HG02884 (cell line): Measurements from ENCODE around the gene STXBP6.
"Not testable (repeated sequence)": the region's sequence is repeated elsewhere in the genome, so short reads cannot be mapped to it uniquely, and the experiment has no call there.

Experiments used
- ATAC-seq: cut with Tn5 transposase; IDR thresholded peaks from one replicate; pipeline ENCODE4 v1.9.1; 2021; ENCODE audit warnings: mild to moderate bottlenecking, moderate library complexity; ENCODE audit not compliant: unreplicated experiment

The STXBP6 gene

DNA sequence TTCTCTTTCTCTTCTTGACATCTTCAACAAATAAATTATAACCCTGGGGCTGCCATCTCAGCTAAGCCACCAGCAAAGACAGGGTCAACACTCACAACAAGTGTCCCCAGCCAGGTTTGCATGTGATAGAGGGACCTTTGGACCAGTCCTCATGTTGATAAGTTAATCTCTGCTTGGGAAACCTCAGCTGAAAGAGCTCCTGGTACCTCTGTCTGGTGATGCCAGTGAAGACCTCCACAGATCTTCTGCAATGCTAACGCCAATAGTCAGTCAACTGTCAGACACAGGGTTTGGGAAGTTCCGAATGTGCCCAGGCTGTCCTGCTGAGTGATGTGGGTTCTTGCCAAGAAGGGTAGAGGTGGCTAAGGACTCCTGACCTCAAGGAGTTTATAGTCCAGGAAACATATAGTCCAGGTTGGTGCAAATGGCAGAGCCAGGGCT, 236.1 kb downstream of the STXBP6 start:
- no peak for ATAC-seq

DNA sequence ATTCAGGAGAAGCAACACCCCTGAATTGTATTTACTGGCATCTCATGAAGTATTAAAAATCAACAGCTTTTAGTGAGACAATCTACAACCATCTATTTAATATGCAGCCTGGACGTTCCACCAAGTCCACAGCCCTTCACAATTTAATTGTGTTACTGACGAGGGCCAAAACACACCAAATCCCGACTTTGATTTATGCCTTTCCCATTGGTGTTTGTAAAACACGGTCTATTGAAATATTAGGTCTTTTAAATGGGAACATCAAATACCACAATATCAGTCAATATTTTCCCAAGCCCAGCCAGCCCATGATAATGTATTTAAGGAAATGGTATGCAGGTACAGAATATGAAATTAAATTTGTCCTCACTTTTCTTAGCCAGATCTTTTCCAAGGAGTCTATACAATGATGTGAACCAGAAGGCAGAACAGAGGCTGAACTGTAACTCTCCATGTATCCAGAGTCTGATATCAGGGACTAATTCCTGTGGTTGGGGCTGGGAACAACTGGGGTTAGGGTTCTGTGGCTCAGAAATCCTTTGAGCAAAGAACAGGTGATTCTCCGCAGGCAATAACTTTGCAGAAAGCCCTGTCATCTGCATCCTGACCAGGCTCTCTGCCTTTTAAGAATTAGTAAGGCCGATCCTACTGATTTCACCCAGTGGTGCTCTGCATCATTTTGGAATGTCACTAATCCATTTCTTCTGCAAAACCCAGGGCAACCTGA, 236.7 kb downstream of the STXBP6 start:
- ATAC-seq, result no peak

DNA sequence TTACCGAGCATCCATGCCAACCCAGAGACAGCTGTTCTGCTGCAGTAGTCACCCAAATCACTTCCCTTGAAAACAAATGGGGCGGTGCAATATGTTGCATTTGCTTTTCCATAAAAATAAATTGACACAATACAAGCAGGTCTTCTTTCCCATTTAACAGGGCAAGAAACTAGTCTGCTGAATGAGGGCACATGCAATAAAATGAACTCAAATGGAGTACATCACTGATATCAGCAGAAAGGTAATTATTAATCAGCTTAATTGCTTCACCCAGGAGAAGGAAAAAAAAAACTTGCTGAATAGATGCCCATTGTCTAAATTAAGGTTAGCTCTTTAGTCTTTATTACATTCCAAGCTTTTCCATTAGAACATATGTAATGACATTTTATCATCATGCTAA, 240.8 kb downstream of the STXBP6 start:
- ATAC-seq, result no peak

DNA sequence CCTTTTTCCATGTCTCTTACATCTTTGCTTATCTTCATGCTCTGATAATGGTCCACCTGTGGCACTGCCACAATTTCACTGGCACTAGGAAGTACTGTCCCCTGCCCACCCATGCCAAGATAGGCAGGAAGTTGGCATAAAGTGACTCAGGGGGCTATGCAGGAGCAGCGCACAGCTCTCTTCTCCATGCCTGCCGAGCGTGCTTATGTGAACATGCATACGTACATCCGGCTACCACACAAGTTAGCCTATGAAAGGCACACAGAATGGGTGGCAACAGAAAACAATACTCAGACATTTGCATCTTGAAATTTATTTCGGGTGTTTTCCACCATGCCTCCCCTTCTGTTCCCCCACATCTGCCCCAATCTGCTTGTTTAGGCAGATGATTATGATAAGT, 241.5 kb downstream of the STXBP6 start:
- ATAC-seq, result no peak

DNA sequence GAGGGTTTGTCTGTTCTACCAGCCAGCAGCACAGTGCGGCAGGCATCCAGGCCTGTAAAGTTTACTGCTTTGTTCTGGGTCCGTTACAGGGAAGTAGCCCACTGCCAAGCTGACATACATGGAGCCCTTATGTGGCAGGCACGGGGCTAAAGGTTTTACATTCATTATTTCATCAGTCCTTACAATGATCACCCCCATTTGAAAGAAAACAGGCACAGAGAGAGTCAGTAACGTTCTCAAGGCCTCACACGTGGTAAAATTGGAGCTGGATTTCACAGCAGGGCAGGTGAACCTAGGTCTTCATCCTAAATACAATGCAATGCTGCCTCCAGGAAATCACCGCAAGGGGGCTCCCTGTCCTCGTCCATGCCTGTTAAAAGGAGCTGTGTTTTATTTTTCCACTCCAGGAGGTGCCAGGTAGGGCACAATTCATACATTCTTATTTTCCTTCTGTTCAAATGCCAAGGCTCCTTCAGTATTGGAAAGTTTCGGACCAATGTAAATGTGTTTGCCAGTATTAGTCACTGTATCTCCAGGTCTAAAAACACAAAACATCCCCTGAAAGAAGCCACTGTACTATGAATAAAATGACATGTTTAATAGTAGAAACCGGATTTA, 243.8 kb downstream of the STXBP6 start:
- ATAC-seq, result peak; percentile 62

DNA sequence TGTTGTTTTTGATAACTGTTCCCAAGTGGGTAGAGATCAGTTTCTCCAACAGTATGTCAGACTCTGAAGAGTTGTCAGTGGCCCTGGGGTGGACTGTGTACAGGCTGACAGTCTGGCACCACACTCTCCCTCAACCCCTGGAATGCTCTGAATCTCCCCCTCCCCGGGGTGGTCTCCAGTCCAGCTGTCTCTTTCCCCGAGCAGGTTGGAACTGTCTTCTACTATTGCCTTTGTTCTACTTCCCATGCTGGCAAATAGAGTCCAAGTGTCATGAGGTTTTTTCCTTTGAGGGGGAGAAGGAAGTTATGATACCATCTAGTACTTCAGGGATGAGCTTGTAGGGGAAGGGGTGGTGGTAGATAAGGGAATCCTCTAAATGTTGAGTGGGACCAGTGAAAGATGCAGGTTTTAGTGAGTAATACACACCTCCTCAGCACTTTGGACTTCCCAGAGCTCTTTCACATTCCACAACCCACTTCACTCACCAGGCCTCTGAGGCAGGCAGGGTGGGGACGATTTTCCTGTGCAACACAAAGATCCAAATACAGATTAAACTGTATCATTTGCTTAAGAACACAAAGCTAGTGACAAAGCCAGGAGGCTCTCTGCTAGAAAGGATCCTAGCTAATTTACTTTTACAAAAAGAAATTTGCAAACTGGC, 245.3 kb downstream of the STXBP6 start:
- no peak for ATAC-seq

DNA sequence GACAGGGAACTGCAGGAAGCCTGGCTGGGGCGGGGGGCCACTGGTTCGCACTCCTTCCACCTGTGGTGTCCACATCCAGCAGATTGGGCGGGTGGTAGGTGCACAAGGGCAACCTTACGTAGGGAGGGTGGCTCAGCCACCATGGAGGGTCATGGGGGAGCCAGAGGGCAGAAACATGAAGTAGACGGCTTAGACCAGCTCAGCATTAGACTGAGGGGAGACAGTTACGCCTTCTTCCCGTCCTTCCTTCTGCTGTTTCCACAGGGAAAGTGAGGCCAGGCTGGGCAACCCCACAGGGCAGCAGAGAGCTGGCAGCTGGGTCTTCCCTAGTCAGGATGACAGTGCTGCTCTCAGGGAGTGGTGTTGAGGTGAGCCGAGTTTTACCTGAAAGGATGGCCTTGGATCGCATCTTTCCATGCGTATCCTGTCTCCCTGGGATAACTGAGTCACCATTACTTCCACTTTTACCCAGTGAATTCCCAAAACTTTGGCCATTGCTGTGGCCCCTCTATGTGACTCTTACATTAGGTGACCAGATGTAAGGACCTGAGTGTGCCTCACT, 245.9 kb downstream of the STXBP6 start:
- ATAC-seq, result no peak

DNA sequence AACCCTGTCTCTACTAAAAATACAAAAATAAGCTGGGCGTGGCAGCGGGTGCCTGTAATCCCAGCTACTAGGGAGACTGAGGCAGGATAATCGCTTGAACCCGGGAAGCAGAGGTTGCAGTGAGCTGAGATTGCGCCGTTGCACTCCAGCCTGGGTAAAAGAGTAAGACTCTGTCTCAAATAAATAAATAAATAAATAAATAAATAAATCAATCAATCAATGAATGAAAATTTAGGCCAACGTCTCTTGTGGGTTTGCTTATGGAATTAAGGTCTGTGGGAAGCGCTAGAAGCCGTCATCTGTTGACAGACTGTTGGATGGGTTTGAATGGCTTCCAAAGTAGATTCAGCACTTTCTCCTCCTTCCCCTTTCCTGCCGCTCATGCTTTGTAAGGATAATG, 246.5 kb downstream of the STXBP6 start:
- ATAC-seq, result not testable (repeated sequence)

DNA sequence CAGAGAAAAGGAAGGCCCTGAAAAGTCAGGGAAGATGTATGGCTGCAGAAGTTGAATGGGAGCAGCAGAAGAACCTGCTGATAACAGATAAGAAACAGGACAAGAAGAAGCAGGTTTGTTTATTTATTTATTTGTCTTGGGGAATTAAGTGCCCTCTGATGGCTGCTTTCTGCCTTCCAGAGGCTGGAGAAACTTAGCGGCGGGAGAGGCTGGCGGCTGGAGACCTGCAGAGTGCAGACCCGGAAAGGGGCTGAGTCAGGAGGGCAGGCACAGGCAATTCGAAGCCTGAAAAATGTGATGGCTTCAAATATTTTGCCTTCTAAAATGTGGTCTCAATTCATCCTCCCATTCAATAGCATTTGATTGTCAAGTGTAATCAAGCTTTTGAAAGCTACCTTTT, 247.7 kb downstream of the STXBP6 start:
- ATAC-seq, result no peak

DNA sequence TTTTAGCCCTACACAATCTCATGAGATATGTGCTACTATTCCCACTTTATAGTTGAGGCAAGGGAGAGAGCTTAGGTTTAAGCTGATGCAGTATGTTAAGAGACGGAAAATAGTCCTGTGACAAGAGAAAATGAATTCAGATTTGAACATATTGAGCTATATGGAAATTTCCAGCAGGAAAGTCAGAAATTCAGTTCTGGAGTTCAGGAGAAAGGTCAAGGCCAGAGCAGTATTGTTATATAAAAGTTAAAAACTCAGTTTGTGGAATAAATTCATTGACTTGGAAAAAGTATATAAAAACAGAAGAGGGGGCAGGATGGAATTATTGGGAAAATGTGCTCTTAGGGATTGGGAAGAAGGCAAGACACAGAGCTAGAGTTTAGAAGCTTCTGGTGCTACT, 248.9 kb downstream of the STXBP6 start:
- no peak for ATAC-seq

DNA sequence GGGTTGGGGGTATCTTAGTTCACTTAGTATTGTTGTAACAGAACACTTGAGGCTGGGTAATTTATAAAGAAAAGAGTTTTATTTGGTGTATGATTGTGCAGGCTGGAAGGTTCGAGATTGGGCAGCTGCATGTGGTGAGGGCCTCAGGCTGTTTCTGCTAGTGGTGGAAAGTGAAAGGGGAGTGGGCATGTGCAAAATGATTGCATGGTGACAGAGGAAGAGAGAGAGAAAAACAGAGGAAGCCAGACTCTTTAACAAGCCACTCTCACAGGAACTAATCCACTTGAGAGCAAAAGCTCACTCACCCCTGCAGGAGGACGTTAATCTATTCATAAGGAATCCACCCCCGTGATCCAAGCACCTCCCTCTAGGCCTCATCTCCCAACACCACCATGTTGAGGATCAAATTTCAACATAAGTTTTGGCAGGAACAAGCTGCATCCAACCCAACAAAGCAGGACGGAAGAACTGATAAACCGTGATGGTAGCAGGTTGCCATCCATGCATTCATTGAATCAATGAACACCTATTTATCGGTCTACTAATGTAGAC, 251.0 kb downstream of the STXBP6 start:
- ATAC-seq, result no peak

DNA sequence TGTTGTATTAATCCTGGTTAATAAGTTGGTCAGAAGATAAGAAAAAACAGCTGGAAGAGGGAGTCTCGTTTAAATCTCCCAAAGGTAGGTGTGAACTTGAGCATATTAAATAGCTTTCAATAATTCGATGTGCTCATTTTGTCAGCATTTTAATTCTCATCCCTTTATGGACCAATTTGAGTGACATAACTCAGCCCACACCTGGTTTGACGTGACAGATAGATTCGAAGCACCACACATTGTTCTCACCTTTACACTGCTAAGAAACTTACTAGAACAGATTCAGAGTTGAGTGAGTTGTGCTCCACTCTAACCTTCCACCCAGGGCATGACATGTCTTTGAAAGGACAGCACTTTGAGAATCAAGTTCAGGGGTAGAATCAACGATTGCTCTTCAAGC, 254.5 kb downstream of the STXBP6 start:
- ATAC-seq, result no peak

DNA sequence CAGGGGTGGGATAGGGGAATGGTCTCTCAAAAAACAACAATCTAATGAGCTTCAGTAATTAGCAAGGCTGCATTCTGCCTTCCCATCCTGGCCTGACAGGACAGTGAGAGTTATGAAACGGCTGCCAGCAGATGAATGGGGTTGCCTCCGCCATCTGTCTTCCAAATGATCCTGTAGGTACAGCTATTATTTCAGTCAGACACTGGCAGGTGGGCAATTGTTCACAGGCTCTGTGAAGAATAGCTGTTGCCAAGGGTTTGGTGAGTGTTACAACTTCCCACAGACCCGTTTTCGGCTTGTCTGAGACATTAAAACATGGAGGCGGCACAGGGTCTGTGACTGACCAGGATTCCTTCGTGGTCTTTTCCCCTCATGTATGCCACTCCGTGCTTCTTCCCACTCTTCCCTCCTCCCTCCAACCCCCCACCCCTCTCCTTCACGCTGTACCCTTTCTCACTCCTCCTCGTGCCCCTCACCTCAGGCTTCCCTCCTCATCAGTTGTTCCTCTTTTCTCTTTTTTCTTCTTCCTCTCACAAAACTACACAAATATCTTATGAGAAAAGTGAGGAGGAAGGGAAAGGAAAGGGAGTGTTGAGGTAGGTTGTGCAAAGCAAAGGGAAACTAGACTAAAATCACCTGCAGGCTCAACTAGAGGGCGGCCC, 255.2 kb downstream of the STXBP6 start:
- ATAC-seq, result no peak

DNA sequence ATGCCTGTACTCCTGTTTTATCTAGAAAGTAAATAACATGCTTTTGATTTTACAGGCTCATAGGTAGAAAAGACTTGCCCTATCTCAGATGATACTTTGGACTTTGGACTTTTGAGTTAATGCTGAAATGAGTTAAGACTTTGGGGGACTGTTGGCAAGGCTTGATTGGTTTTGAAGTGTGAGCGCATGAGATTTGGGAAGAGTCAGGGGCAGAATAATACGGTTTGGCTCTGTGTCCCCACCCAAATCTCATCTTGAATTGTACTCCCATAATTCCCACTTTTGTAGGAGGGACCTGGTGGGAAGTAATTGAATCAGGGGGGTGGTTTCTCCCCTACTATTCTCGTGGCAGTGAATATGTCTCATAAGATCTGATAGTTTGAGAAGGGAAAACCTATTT, 259.8 kb downstream of the STXBP6 start:
- ATAC-seq, result no peak

DNA sequence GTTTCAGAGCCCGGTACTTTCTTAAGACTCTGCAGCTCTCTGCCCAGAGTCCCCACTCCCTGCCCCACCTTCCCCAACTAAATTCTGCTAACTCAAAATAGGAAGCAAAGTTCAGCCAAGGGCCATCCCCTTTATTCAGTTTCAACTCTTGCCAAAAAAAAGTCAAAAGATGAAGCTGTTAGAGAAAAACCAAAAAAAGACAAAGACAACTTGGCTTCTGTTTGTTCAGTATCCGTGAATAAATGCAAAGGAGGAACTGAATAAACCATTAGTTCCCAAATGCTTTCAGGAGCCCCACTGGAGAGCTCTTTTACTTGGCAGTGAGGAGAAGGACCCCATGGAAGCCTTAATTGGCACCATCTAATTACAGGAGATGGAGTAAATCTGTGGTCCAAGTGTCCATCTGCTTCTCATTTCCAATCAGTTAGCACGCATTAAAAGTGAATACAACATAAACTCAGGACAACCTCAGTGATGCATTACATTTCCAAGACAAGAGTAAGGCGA, 260.5 kb downstream of the STXBP6 start:
- ATAC-seq, result no peak

DNA sequence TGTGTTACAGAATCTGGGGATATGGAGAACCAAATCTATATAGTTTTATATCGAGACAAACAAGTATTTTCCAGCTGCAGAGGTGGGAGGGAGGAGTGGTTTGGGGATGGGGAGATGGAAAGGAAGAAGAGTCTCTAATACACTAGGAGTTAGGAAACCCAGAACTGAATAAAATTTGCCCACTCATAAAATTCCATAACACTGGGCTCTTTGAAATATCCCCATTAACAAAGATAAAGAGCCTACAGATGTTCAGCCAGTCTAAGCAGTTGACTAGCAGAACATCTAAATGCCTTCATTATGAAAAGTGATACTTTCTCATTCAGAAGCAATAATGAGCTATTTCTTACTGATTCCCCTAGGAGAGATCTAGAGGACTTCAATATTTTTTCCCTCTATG, 264.2 kb downstream of the STXBP6 start:
- no peak for ATAC-seq

DNA sequence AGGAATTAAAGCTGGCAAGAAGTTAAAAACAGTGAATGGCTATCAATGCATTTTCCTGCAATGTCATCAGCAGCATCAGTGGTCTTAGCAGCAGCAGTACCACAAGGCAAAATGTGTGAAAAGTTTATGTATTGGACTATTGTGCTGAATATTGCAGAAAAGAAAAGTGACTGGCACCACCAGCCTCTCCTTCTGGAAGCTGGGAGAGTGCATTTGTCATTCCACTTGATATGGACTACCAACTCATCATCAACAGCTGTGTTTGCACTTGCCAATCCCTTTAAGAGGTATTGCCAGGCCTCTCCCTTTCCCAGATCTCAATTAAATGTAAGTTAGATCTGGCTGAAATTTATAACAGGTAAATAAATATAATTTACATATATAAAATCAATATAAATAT, 265.0 kb downstream of the STXBP6 start:
- ATAC-seq, result no peak

DNA sequence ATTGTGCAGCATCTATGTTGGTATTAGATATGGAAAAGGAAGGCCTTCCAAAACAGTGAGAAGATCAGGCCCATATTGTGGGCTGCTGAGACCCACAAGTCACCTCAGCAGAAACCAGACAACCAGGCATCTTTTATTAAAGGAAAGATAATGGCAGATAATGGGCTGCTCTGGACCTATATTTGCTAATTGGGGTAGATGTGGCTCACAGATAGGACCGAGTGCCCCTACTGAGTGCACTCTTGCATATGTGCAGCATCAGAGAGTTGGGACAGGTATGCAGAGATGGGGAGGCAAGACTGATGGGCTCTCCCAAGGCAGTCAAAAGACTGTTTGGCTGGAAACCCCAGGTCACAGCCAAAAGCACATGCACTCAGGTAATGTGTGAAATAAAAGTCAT, 266.2 kb downstream of the STXBP6 start:
- ATAC-seq, result no peak

DNA sequence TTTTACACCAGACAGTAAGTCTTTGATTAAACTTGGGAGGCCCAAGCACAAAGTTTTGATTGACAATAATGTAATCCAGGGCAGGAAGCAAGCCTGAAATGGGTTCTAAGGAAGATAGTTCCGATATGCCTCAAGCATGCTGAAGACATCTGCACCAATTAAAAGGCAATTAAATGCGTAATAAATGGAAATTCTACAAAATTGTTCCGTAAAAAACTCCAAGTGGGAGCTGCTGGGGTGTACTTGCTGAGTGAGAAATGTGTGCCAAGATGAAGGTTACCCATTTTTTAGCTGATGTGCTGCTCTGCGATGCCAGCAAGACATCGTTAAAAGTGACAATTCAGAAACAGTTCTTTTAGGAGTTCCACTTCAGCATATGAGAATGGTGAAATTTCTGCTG, 269.7 kb downstream of the STXBP6 start:
- no peak for ATAC-seq

DNA sequence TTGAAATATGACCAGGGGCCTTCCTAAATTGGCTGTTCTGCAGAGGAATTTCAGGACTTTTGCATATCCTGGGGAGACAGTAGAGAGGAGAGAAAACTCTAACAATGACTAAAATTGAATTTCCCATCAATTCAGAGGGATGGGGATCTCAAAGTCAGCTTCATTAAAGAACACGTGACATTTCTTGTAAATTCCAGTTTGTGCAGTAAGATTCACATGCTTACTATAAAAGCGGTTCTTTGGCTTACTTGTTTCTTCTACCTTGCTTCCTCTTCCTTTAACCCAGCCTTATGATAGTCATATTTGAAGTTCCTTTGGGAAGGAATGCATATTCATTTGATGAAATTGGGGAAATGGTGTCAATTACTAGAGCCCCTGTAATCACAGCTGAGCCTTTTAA, 272.3 kb downstream of the STXBP6 start:
- no peak for ATAC-seq

DNA sequence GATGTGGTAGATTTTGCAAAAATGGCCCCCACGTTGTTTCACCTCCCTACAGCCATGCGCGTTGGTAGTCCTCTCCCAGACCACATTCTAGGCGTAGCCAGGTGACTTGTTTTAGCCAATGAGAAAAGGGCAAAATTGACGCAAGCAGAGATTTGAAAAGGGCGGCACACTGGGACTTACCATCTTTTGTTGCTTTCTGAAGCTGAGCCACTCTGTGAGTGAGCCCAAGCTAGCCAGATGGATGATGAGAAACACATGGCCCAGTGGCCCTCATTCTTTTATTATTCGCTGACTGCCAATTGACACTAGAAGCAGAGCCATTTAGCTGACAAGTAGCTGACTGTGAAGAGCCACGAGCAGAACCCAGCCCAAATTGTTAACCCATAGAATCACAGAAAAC, 274.0 kb downstream of the STXBP6 start:
- no peak for ATAC-seq
